H9 (cell line): Measurements from ENCODE around the gene B3GNT3. TPM values are rescaled to one million over a fixed set of nuclear protein-coding genes. Genes with fewer than 3 reads are reported as not detected.

ENCODE experiments used
- DNase-seq: peaks from one replicate; pipeline ENCODE4 v3.0.0-alpha.2; 2017
- H2AFZ ChIP-seq: one replicate; pipeline ENCODE4 v1.6.1; 2013; ENCODE audit warnings: mild to moderate bottlenecking, low read length, control low read depth, moderate library complexity
- H2AK5ac ChIP-seq: 2 replicates; pipeline ENCODE4 v1.6.1; 2013; ENCODE audit warnings: low read length, control low read depth, mixed read lengths; ENCODE audit not compliant: insufficient read length
- H2BK120ac ChIP-seq: one replicate; pipeline ENCODE4 v1.6.1; 2013; ENCODE audit warnings: low read depth, mild to moderate bottlenecking, low read length, control low read depth, inconsistent platforms; ENCODE audit not compliant: poor library complexity, severe bottlenecking
- H2BK12ac ChIP-seq: 2 replicates; pipeline ENCODE4 v1.6.1; 2013; ENCODE audit warnings: low read length, control low read depth, mixed read lengths, low read depth; ENCODE audit not compliant: insufficient read length
- H2BK15ac ChIP-seq: 2 replicates; pipeline ENCODE4 v1.6.1; 2013; ENCODE audit warnings: low read depth, low read length, control low read depth
- H2BK20ac ChIP-seq: one replicate; pipeline ENCODE4 v1.6.1; 2013; ENCODE audit warnings: low read depth, mild to moderate bottlenecking, low read length, control low read depth, inconsistent platforms; ENCODE audit not compliant: poor library complexity, severe bottlenecking
- H2BK5ac ChIP-seq: 2 replicates; pipeline ENCODE4 v1.6.1; 2013; ENCODE audit warnings: low read length, control low read depth, mixed read lengths; ENCODE audit not compliant: insufficient read length
- H3K14ac ChIP-seq: 2 replicates; pipeline ENCODE4 v1.6.1; 2013; ENCODE audit warnings: low read length, control low read depth; ENCODE audit not compliant: insufficient read depth
- H3K18ac ChIP-seq: 2 replicates; pipeline ENCODE4 v1.6.1; 2013; ENCODE audit warnings: low read depth, mild to moderate bottlenecking, mixed read lengths, low read length, control low read depth; ENCODE audit not compliant: insufficient read length
- H3K23ac ChIP-seq: 2 replicates; pipeline ENCODE4 v1.6.1; 2013; ENCODE audit warnings: low read length, control low read depth, mixed read lengths, low read depth; ENCODE audit not compliant: insufficient read length
- H3K23me2 ChIP-seq: 2 replicates; pipeline ENCODE4 v1.6.1; 2013; ENCODE audit warnings: low read depth, mild to moderate bottlenecking, mixed read lengths, low read length, control low read depth; ENCODE audit not compliant: insufficient read length, poor library complexity, severe bottlenecking
- H3K27ac ChIP-seq: 2 replicates; pipeline ENCODE4 v1.5.1; 2013; ENCODE audit warnings: low read length, control low read depth, mixed read lengths, low read depth; ENCODE audit not compliant: insufficient read length
- H3K27me3 ChIP-seq: 2 replicates; pipeline ENCODE4 v1.6.1; 2013; ENCODE audit warnings: low read length, control low read depth, inconsistent platforms; ENCODE audit not compliant: insufficient read depth
- H3K4ac ChIP-seq: 2 replicates; pipeline ENCODE4 v1.6.1; 2013; ENCODE audit warnings: low read depth, mild to moderate bottlenecking, control low read depth, inconsistent platforms, low read length, moderate library complexity
- H3K4me1 ChIP-seq: 2 replicates; pipeline ENCODE4 v1.6.1; 2013; ENCODE audit warnings: low read length, control low read depth, inconsistent platforms; ENCODE audit not compliant: insufficient read depth
- H3K4me2 ChIP-seq: 2 replicates; pipeline ENCODE4 v1.6.1; 2013; ENCODE audit warnings: low read length, control low read depth, mixed read lengths; ENCODE audit not compliant: insufficient read length, insufficient read depth
- H3K56ac ChIP-seq: 2 replicates; pipeline ENCODE4 v1.6.1; 2013; ENCODE audit warnings: low read depth, mild to moderate bottlenecking, mixed read lengths, low read length, control low read depth; ENCODE audit not compliant: insufficient read length
- H3K79me1 ChIP-seq: 2 replicates; pipeline ENCODE4 v1.6.1; 2013; ENCODE audit warnings: low read depth, mild to moderate bottlenecking, moderate library complexity, low read length, control low read depth, inconsistent platforms; ENCODE audit not compliant: insufficient read depth, poor library complexity, severe bottlenecking
- H3K79me2 ChIP-seq: 2 replicates; pipeline ENCODE4 v1.6.1; 2013; ENCODE audit warnings: low read length, control low read depth, inconsistent platforms; ENCODE audit not compliant: insufficient read depth
- H3K9ac ChIP-seq: 2 replicates; pipeline ENCODE4 v1.6.1; 2013; ENCODE audit warnings: low read length, control low read depth, mixed read lengths; ENCODE audit not compliant: insufficient read length; ENCODE audit errors: extremely low read depth
- H3K9me3 ChIP-seq: one replicate; pipeline ENCODE4 v1.6.1; 2013; ENCODE audit warnings: low read depth, low read length, inconsistent platforms; ENCODE audit not compliant: control insufficient read depth
- H3T11ph ChIP-seq: one replicate; pipeline ENCODE4 v1.6.1; 2013; ENCODE audit warnings: mild to moderate bottlenecking, low read length, control low read depth, inconsistent platforms
- H4K20me1 ChIP-seq: one replicate; pipeline ENCODE4 v1.6.1; 2013; ENCODE audit not compliant: control insufficient read depth, insufficient read length, insufficient read depth
- H4K5ac ChIP-seq: 2 replicates; pipeline ENCODE4 v1.6.1; 2013; ENCODE audit warnings: low read depth, mild to moderate bottlenecking, mixed read lengths, low read length, control low read depth; ENCODE audit not compliant: insufficient read length
- H4K8ac ChIP-seq: replicated peaks from 2 replicates; pipeline ENCODE4 v1.6.1; 2013; ENCODE audit warnings: low read length, control low read depth, mixed read lengths, low read depth; ENCODE audit not compliant: insufficient read length
- H4K91ac ChIP-seq: 2 replicates; pipeline ENCODE4 v1.6.1; 2013; ENCODE audit warnings: low read depth, mild to moderate bottlenecking, moderate library complexity, mixed read lengths, low read length, control low read depth; ENCODE audit not compliant: insufficient read length
- H3K27ac Mint-ChIP-seq, 3 experiments: 2 replicates in 2 of 3; 3 replicates in 1 of 3; pipeline ENCODE4 v1.8.0; 2020 to 2021; ENCODE audit warnings: mixed read lengths in 3 of 3, mild to moderate bottlenecking in 1 of 3, moderate library complexity in 1 of 3
- H3K27me3 Mint-ChIP-seq: 2 replicates; pipeline ENCODE4 v1.8.0; 2021; ENCODE audit warnings: low read depth, mild to moderate bottlenecking, moderate library complexity, mixed read lengths
- H3K36me3 Mint-ChIP-seq, 3 experiments: 2 replicates in 2 of 3; 3 replicates in 1 of 3; pipeline ENCODE4 v1.8.0; 2020 to 2021; ENCODE audit warnings: low read depth in 3 of 3, mixed read lengths in 3 of 3; ENCODE audit not compliant: insufficient read depth in 1 of 3
- H3K4me1 Mint-ChIP-seq, 2 experiments: 2 replicates each; pipeline ENCODE4 v1.8.0; 2020; ENCODE audit warnings: mixed read lengths in 2 of 2
- H3K4me3 Mint-ChIP-seq, 2 experiments: 2 replicates in 1 of 2; 3 replicates in 1 of 2; pipeline ENCODE4 v1.8.0; 2020 to 2021; ENCODE audit warnings: mild to moderate bottlenecking in 2 of 2, mixed read lengths in 2 of 2, moderate library complexity in 1 of 2
- H3K9me3 Mint-ChIP-seq, 2 experiments: 2 replicates in 1 of 2; 3 replicates in 1 of 2; pipeline ENCODE4 v1.8.0; 2020; ENCODE audit warnings: mild to moderate bottlenecking in 2 of 2, mixed read lengths in 2 of 2, moderate library complexity in 1 of 2
- CTCF ChIP-seq: fragments of 200-600 bp; sonication (generic); conservative IDR thresholded peaks from 3 replicates; pipeline ENCODE4 v1.8.0; 2021; ENCODE audit warnings: antibody characterized with exemption, mild to moderate bottlenecking
- WGBS: extraction: QIAGEN DNeasy Blood & Tissue Kit; methylation state at CpG from one replicate; pipeline ENCODE4 v1.1.7; 2013; ENCODE audit warnings: missing lambda C conversion rate, low lambda C conversion rate, mixed read lengths; ENCODE audit not compliant: insufficient read length; ENCODE audit errors: extremely low coverage; 5-methylcytosine and 5-hydroxymethylcytosine counted together
- total RNA-seq: library from RNA; stranded (reverse); gene quantifications from 2 replicates; pipeline ENCODE4 v1.2.1, GENCODE V29; 2021

B3GNT3 gene
- total RNA-seq, 1 experiment from 2014 or later = 0.96 TPM

- no peak overlapping the region for H2BK20ac ChIP-seq
- no peak overlapping the region for H4K91ac ChIP-seq
- H3K36me3 Mint-ChIP-seq = no peaks in the 10 kb centered on the region
- no peak overlapping the region for H2AFZ ChIP-seq
- no peak overlapping the region for H3K4me3 Mint-ChIP-seq
- H3K18ac ChIP-seq = no peak overlapping the region
- H3K27ac Mint-ChIP-seq = no peak overlapping the region; a peak in 2 of 7 replicates
- H4K8ac ChIP-seq = no peak overlapping the region
- H3K14ac ChIP-seq = no peak overlapping the region
- H2AK5ac ChIP-seq = no peak overlapping the region
- no peak overlapping the region for H3K27ac ChIP-seq
- no peaks in the 10 kb centered on the region for H3K27me3 ChIP-seq
- no peak overlapping the region for H4K5ac ChIP-seq
- no peak overlapping the region for H3K4ac ChIP-seq
- H3K9me3 ChIP-seq = no peaks in the 10 kb centered on the region
- TF ChIP-seq CTCF = no peak
- H3K27me3 Mint-ChIP-seq = peaks cover 2% of the 10 kb centered on the region
- no peaks in the 10 kb centered on the region for H3K79me2 ChIP-seq
- H3K9ac ChIP-seq = no peak overlapping the region
- no peaks in the 10 kb centered on the region for H3K4me1 Mint-ChIP-seq
- no peak overlapping the region for H2BK12ac ChIP-seq
- no peak overlapping the region for H3T11ph ChIP-seq
- no peaks in the 10 kb centered on the region for H3K23me2 ChIP-seq
- H3K56ac ChIP-seq = no peak overlapping the region
- no peak overlapping the region for H3K23ac ChIP-seq
- H4K20me1 ChIP-seq = no peaks in the 10 kb centered on the region
- no peak overlapping the region for H3K4me2 ChIP-seq
- WGBS = no CpG with 5 or more reads among the region's 5 CpGs
- DNase-seq = no peak
- H2BK15ac ChIP-seq = no peak overlapping the region
- no peaks in the 10 kb centered on the region for H3K9me3 Mint-ChIP-seq
- no peak overlapping the region for H2BK120ac ChIP-seq
- no peaks in the 10 kb centered on the region for H3K79me1 ChIP-seq
- no peak overlapping the region for H2BK5ac ChIP-seq
- H3K4me1 ChIP-seq = no peaks in the 10 kb centered on the region
Observed at GRCh38 chr19:17812099-17812498, 17.2 kb downstream of the B3GNT3 start.
